Prostate gland (tissue), 2 donors: ENCODE data around the gene PER1. TPM values are rescaled to one million over a fixed set of nuclear protein-coding genes. Genes with fewer than 3 reads are reported as not detected.
"Not testable (repeated sequence)": the region's sequence is repeated elsewhere in the genome, so short reads cannot be mapped to it uniquely, and the experiment has no call there.

Experiments
- DNase-seq: peaks from one replicate; pipeline ENCODE4 v3.0.0-alpha.2; 2019; ENCODE audit warnings: low spot score
- H3K27ac ChIP-seq, 2 donors: fragments of 200-600 bp; sonication (generic); 2 replicates each; pipeline ENCODE4 v1.5.1; 2017 to 2019
- H3K27me3 ChIP-seq: fragments of 200-600 bp; sonication (generic); replicated peaks from 2 replicates; pipeline ENCODE4 v1.5.1; 2019; ENCODE audit not compliant: insufficient read depth
- H3K36me3 ChIP-seq, 2 donors: fragments of 200-600 bp; sonication (generic); 1 replicate in 1 of 2; 2 replicates in 1 of 2; pipeline versions ENCODE4 v1.5.1 to v1.8.1; 2017 to 2019
- H3K4me1 ChIP-seq: fragments of 200-600 bp; sonication (generic); replicated peaks from 2 replicates; pipeline ENCODE4 v1.5.1; 2019
- H3K4me3 ChIP-seq, 2 donors: fragments of 200-600 bp; sonication (generic); 2 replicates each; pipeline ENCODE4 v1.5.1; 2017 to 2019
- H3K9me3 ChIP-seq: fragments of 200-600 bp; sonication (generic); 2 replicates; pipeline ENCODE4 v1.5.1; 2017
- CTCF ChIP-seq, 4 experiments: fragments of 200-600 bp in 2 of 4; fragments of 450-650 bp in 2 of 4; sonication (generic) in 2 of 4; IDR thresholded peaks; 1 replicate in 3 of 4; 2 replicates in 1 of 4; pipeline ENCODE4 v1.5.1; 2016 to 2019; ENCODE audit warnings: antibody characterized with exemption in 4 of 4, mild to moderate bottlenecking in 2 of 4, moderate library complexity in 2 of 4
- POLR2A ChIP-seq: fragments of 450-650 bp; IDR thresholded peaks from one replicate; pipeline ENCODE4 v1.6.1; 2016; ENCODE audit warnings: antibody characterized with exemption, mild to moderate bottlenecking
- POLR2AphosphoS5 ChIP-seq: sonication (generic); formaldehyde crosslinking; IDR thresholded peaks from one replicate; pipeline ENCODE4 v1.6.1; 2017; ENCODE audit warnings: antibody characterized with exemption
- WGBS: methylation state at CpG from one replicate; pipeline ENCODE4 v1.1.5; 2018; 5-methylcytosine and 5-hydroxymethylcytosine counted together
- intact Hi-C: fragments of 100-400 bp; cut with DNase I; formaldehyde crosslinking; loops from one replicate; pipeline ENCODE4 v1.14.2; 2022
- total RNA-seq, 2 donors: library from RNA; depleted of rRNA; stranded (reverse); fragments of >200 nt; gene quantifications; one replicate each; pipeline ENCODE4 v1.1.0, GENCODE V29; 2016

PER1 gene
- total RNA-seq, 2 donors from 2014 or later = 119 to 142 TPM

DNA sequence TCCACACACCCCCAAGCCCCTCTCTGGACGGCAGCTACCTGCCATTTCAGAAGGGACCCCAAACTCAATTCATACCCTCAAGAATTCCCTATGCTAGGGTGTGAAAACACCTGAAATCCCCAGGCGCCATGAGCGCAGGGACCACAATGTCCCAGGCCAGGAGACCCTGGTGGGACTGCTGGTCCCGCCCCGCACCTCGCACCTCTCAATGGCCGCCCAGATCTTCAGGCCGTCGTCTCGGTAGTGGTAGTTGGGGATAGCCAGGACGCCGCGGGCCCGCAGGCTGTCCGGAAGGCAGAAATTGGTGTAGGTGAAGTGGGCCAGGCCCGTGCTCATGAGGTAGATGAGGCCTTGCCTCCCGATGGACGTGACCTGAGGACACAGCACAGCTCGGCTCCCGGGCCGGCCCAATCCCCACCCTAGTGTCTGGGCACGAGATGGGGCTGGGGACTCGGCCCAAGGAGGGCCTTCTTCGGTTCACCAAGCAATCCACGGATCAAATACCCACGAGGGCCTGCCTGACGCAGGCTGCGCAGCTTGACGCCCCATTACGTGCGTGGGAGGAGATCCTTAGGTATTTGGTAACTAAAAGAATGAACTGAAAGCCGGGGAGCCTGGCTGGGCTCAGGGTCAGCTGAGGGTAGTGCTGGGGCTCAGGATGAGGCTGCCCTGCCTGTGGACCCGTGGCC, 43.1 kb downstream of the PER1 start:
- intact Hi-C loops = no loop called here
- no peak for DNase-seq
- WGBS = 97% methylated on average over 19 of the region's 33 CpGs
- no peaks in the 10 kb centered on the region for H3K36me3 ChIP-seq
- TF ChIP-seq POLR2A (no peak), CTCF (IDR thresholded peaks at IDR 0.05) (no peak), POLR2AphosphoS5 (no peak)
- no peak overlapping the region for H3K4me3 ChIP-seq
- no peaks in the 10 kb centered on the region for H3K9me3 ChIP-seq
- H3K27ac ChIP-seq = no peak overlapping the region
- no peaks in the 10 kb centered on the region for H3K27me3 ChIP-seq
- H3K4me1 ChIP-seq = no peaks in the 10 kb centered on the region

DNA sequence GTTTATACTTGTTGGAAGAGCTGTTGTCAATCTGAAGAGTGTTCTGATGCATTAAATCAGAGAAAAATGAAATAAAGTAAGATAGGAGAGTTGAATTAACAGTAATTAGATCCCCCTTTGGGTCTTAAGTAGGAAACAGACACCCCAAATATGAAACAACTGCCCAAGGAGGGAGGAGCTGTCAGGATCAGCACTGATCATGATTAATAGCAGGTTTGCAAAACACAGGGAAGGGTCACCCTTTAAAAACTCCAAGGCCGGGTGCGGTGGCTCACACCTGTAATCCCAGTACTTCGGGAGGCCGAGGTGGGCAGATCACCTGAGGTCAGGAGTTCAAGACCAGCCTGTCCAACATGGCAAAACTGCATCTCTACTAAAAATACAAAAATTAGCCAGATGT, 45.2 kb downstream of the PER1 start:
- H3K36me3 ChIP-seq, H3K4me3 ChIP-seq, H3K9me3 ChIP-seq, H3K4me1 ChIP-seq, DNase-seq, H3K27ac ChIP-seq, intact Hi-C loops, H3K27me3 ChIP-seq: not testable (repeated sequence)
- 81% methylated on average over 4 of the region's 4 CpGs for WGBS

- 66% methylated on average over 5 of the region's 5 CpGs for WGBS
- H3K4me3 ChIP-seq = no peak overlapping the region
- DNase-seq = no peak
- no peaks in the 10 kb centered on the region for H3K27me3 ChIP-seq
- no peaks in the 10 kb centered on the region for H3K9me3 ChIP-seq
- intact Hi-C loops = no loop called here
- H3K4me1 ChIP-seq = no peaks in the 10 kb centered on the region
- no peak overlapping the region for H3K27ac ChIP-seq
- TF ChIP-seq POLR2AphosphoS5 (no peak), POLR2A (no peak), CTCF (IDR thresholded peaks at IDR 0.05) (no peak)
- H3K36me3 ChIP-seq = no peaks in the 10 kb centered on the region
Measured at GRCh38 chr17:8105957-8106398, 46.2 kb downstream of the PER1 start.

- TF ChIP-seq CTCF (IDR thresholded peaks at IDR 0.05) (no peak), POLR2A (no peak), POLR2AphosphoS5 (no peak)
- 81% methylated on average over 8 of the region's 8 CpGs for WGBS
- Histone ChIP-seq H3K27me3 (no peaks in the 10 kb centered on the region), H3K27ac (no peak overlapping the region), H3K36me3 (no peaks in the 10 kb centered on the region), H3K4me3 (no peak overlapping the region), H3K9me3 (no peaks in the 10 kb centered on the region), H3K4me1 (no peaks in the 10 kb centered on the region)
- intact Hi-C loops = no loop called here
- DNase-seq = no peak
Measured at GRCh38 chr17:8104911-8105310, 47.3 kb downstream of the PER1 start.

- no peak for DNase-seq
- no peak for TF ChIP-seq POLR2A
- no peak for TF ChIP-seq POLR2AphosphoS5
- TF ChIP-seq CTCF (IDR thresholded peaks at IDR 0.05) = no peak
- intact Hi-C loops = no loop called here
- no peak overlapping the region for H3K4me3 ChIP-seq
- H3K27ac ChIP-seq = no peak overlapping the region
- no peaks in the 10 kb centered on the region for H3K9me3 ChIP-seq
- no peaks in the 10 kb centered on the region for H3K4me1 ChIP-seq
- no peaks in the 10 kb centered on the region for H3K36me3 ChIP-seq
- WGBS = 78% methylated on average over 4 of the region's 4 CpGs
- no peaks in the 10 kb centered on the region for H3K27me3 ChIP-seq
Measured at GRCh38 chr17:8103549-8103948, 48.7 kb downstream of the PER1 start.
